Measurements from ENCODE around the gene TENM3. TPM values are rescaled to one million over a fixed set of nuclear protein-coding genes. Genes with fewer than 3 reads are reported as not detected.

Gene TENM3
- total and polyA plus RNA-seq, 9 donors: 11.0 to 32.9 (median 23.2) TPM

GRCh38 chr4:182248295-182248694 is 5.1 kb downstream of the TENM3 start:
- no peak overlapping the region for H3K4me3 ChIP-seq (ENCODE audit: low read length)
- no peaks in the 10 kb centered on the region for H3K9me3 ChIP-seq (replicated peaks; ENCODE audit: control insufficient read depth, low read depth, low read length)
- no peaks in the 10 kb centered on the region for H3K4me1 ChIP-seq (ENCODE audit: control insufficient read depth, insufficient read depth, low read length)
- DNase-seq: no peak
- no CpG with 5 or more reads among the region's 3 CpGs for WGBS (ENCODE audit: insufficient coverage)
- no peaks in the 10 kb centered on the region for H3K36me3 ChIP-seq (ENCODE audit: control insufficient read depth, insufficient read depth, low read length)
- H3K27me3 ChIP-seq (ENCODE audit: control insufficient read depth, insufficient read depth, low read length): no peaks in the 10 kb centered on the region
- no peak overlapping the region for H3K27ac ChIP-seq (ENCODE audit: low read length)

- H3K9me3 ChIP-seq (replicated peaks; ENCODE audit: control insufficient read depth, low read depth, low read length): no peaks in the 10 kb centered on the region
- H3K27ac ChIP-seq (ENCODE audit: low read length): no peak overlapping the region
- no CpG with 5 or more reads among the region's 6 CpGs for WGBS (ENCODE audit: insufficient coverage)
- no peak for DNase-seq
- no peak overlapping the region for H3K4me3 ChIP-seq (ENCODE audit: low read length)
- no peaks in the 10 kb centered on the region for H3K36me3 ChIP-seq (ENCODE audit: control insufficient read depth, insufficient read depth, low read length)
- H3K27me3 ChIP-seq (ENCODE audit: control insufficient read depth, insufficient read depth, low read length): no peaks in the 10 kb centered on the region
- H3K4me1 ChIP-seq (ENCODE audit: control insufficient read depth, insufficient read depth, low read length): no peaks in the 10 kb centered on the region
Observed at GRCh38 chr4:182250446-182250845, 7.2 kb downstream of the TENM3 start.

GRCh38 chr4:182251116-182251515 is 7.9 kb downstream of the TENM3 start:
- WGBS (ENCODE audit: insufficient coverage): 100% methylated on average over 5 of the region's 8 CpGs
- no peaks in the 10 kb centered on the region for H3K27me3 ChIP-seq (ENCODE audit: control insufficient read depth, insufficient read depth, low read length)
- no peaks in the 10 kb centered on the region for H3K4me1 ChIP-seq (ENCODE audit: control insufficient read depth, insufficient read depth, low read length)
- no peaks in the 10 kb centered on the region for H3K9me3 ChIP-seq (replicated peaks; ENCODE audit: control insufficient read depth, low read depth, low read length)
- H3K36me3 ChIP-seq (ENCODE audit: control insufficient read depth, insufficient read depth, low read length): no peaks in the 10 kb centered on the region
- H3K4me3 ChIP-seq (ENCODE audit: low read length): no peak overlapping the region
- DNase-seq: no peak
- no peak overlapping the region for H3K27ac ChIP-seq (ENCODE audit: low read length)

- no peak for DNase-seq
- H3K4me3 ChIP-seq (ENCODE audit: low read length): no peak overlapping the region
- H3K27me3 ChIP-seq (ENCODE audit: control insufficient read depth, insufficient read depth, low read length): no peaks in the 10 kb centered on the region
- H3K9me3 ChIP-seq (replicated peaks; ENCODE audit: control insufficient read depth, low read depth, low read length): no peaks in the 10 kb centered on the region
- H3K36me3 ChIP-seq (ENCODE audit: control insufficient read depth, insufficient read depth, low read length): no peaks in the 10 kb centered on the region
- no peak overlapping the region for H3K27ac ChIP-seq (ENCODE audit: low read length)
- H3K4me1 ChIP-seq (ENCODE audit: control insufficient read depth, insufficient read depth, low read length): no peaks in the 10 kb centered on the region
- WGBS (ENCODE audit: insufficient coverage): no CpG with 5 or more reads among the region's 4 CpGs
Observed at GRCh38 chr4:182252220-182252619, 9.0 kb downstream of the TENM3 start.

GRCh38 chr4:182254026-182254780 is 11.0 kb downstream of the TENM3 start:
- WGBS (ENCODE audit: insufficient coverage): no CpG with 5 or more reads among the region's 10 CpGs
- H3K27me3 ChIP-seq (ENCODE audit: control insufficient read depth, insufficient read depth, low read length): no peaks in the 10 kb centered on the region
- no peaks in the 10 kb centered on the region for H3K36me3 ChIP-seq (ENCODE audit: control insufficient read depth, insufficient read depth, low read length)
- no peak for DNase-seq
- no peaks in the 10 kb centered on the region for H3K9me3 ChIP-seq (replicated peaks; ENCODE audit: control insufficient read depth, low read depth, low read length)
- H3K27ac ChIP-seq (ENCODE audit: low read length): no peak overlapping the region
- H3K4me1 ChIP-seq (ENCODE audit: control insufficient read depth, insufficient read depth, low read length): no peaks in the 10 kb centered on the region
- no peak overlapping the region for H3K4me3 ChIP-seq (ENCODE audit: low read length)

GRCh38 chr4:182255441-182256190 is 12.4 kb downstream of the TENM3 start:
- Histone ChIP-seq H3K27me3 (ENCODE audit: control insufficient read depth, insufficient read depth, low read length) (no peaks in the 10 kb centered on the region), H3K9me3 (replicated peaks; ENCODE audit: control insufficient read depth, low read depth, low read length) (no peaks in the 10 kb centered on the region), H3K27ac (ENCODE audit: low read length) (no peak overlapping the region), H3K4me3 (ENCODE audit: low read length) (no peak overlapping the region), H3K4me1 (ENCODE audit: control insufficient read depth, insufficient read depth, low read length) (no peaks in the 10 kb centered on the region), H3K36me3 (ENCODE audit: control insufficient read depth, insufficient read depth, low read length) (no peaks in the 10 kb centered on the region)
- 56% methylated on average over 4 of the region's 8 CpGs for WGBS (ENCODE audit: insufficient coverage)
- no peak for DNase-seq

DNA sequence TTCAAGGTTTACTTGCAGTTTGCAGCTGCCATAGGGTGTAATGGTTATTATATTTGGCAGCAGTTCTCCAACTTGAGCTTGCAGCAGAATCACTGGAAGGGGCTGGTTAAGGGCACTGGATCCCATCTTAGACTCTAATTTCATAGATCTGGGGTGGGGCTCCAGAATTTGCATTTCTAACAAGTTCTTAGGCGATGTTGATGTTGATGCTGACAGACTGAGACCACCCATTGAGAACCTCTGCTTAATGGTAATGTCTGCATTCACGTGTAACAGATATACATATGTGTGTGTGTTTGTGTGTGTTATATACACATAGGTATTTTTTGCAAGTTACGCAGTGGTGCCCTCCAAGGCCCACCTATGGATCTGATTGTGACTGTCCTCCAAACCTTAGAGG is 13.8 kb downstream of the TENM3 start:
- Histone ChIP-seq H3K4me1 (ENCODE audit: control insufficient read depth, insufficient read depth, low read length) (no peaks in the 10 kb centered on the region), H3K9me3 (replicated peaks; ENCODE audit: control insufficient read depth, low read depth, low read length) (no peaks in the 10 kb centered on the region), H3K4me3 (ENCODE audit: low read length) (no peak overlapping the region), H3K36me3 (ENCODE audit: control insufficient read depth, insufficient read depth, low read length) (no peaks in the 10 kb centered on the region), H3K27ac (ENCODE audit: low read length) (no peak overlapping the region), H3K27me3 (ENCODE audit: control insufficient read depth, insufficient read depth, low read length) (no peaks in the 10 kb centered on the region)
- WGBS (ENCODE audit: insufficient coverage): 94% methylated on average over 3 of the region's 3 CpGs
- no peak for DNase-seq

DNA sequence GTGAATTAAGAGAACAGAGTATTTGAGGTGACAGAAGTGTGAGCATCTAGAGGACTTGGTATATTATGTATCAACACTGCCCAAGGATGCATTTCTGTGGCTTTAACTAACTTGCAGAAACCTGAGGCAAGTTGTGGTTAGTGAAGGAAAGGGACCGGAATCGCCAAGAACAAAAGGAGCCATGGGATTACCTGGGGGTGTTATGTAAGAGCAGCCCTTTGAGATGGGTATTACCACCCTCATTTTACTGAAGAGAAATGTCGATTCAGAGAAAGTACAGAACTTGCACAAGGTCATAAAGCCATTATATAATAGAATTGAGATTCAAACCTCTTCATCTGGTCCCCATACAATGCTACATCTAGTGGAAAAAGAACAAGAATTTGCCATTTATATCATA is 14.3 kb downstream of the TENM3 start:
- Histone ChIP-seq H3K4me3 (ENCODE audit: low read length) (no peak overlapping the region), H3K27me3 (ENCODE audit: control insufficient read depth, insufficient read depth, low read length) (no peaks in the 10 kb centered on the region), H3K9me3 (replicated peaks; ENCODE audit: control insufficient read depth, low read depth, low read length) (no peaks in the 10 kb centered on the region), H3K27ac (ENCODE audit: low read length) (no peak overlapping the region), H3K36me3 (ENCODE audit: control insufficient read depth, insufficient read depth, low read length) (no peaks in the 10 kb centered on the region), H3K4me1 (ENCODE audit: control insufficient read depth, insufficient read depth, low read length) (no peaks in the 10 kb centered on the region)
- no CpG with 5 or more reads among the region's 3 CpGs for WGBS (ENCODE audit: insufficient coverage)
- DNase-seq: no peak

GRCh38 chr4:182258441-182259000 is 15.3 kb downstream of the TENM3 start:
- H3K4me3 ChIP-seq (ENCODE audit: low read length): no peak overlapping the region
- no peaks in the 10 kb centered on the region for H3K9me3 ChIP-seq (replicated peaks; ENCODE audit: control insufficient read depth, low read depth, low read length)
- no peak overlapping the region for H3K27ac ChIP-seq (ENCODE audit: low read length)
- DNase-seq: no peak
- no CpG with 5 or more reads among the region's 4 CpGs for WGBS (ENCODE audit: insufficient coverage)
- H3K4me1 ChIP-seq (ENCODE audit: control insufficient read depth, insufficient read depth, low read length): no peaks in the 10 kb centered on the region
- no peaks in the 10 kb centered on the region for H3K36me3 ChIP-seq (ENCODE audit: control insufficient read depth, insufficient read depth, low read length)
- H3K27me3 ChIP-seq (ENCODE audit: control insufficient read depth, insufficient read depth, low read length): no peaks in the 10 kb centered on the region

DNA sequence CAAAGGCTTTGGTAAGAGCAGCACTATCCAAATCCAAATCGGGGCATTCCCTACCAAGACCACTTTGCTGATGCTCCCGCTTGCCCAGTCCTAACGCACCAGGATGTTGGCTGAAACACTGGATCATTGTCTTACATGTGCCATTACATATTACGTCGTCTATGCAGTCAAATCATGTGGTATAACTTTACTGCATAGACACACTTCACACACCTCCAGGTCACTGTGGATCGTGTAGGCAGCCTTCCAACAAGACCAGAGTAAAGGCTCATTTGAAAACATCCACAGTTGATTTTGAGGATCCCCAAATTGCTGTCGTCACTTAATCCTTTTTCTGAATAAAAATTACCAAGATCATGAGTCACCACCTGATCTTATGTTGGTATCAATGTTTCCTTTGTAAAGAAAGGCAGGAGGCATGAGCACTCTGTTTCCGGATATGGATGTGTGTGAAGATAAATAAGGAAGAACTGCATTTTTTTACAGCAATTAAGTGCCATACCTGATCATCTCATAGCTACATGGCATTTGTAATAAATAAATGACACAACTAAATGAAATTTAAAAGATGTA is 18.5 kb downstream of the TENM3 start:
- no peaks in the 10 kb centered on the region for H3K27me3 ChIP-seq (ENCODE audit: control insufficient read depth, insufficient read depth, low read length)

More for the DNA sequence above, 18.5 kb downstream of the TENM3 start:
- Histone ChIP-seq H3K27ac (ENCODE audit: low read length) (no peak overlapping the region), H3K36me3 (ENCODE audit: control insufficient read depth, insufficient read depth, low read length) (no peaks in the 10 kb centered on the region), H3K9me3 (replicated peaks; ENCODE audit: control insufficient read depth, low read depth, low read length) (no peaks in the 10 kb centered on the region), H3K4me1 (ENCODE audit: control insufficient read depth, insufficient read depth, low read length) (no peaks in the 10 kb centered on the region), H3K4me3 (ENCODE audit: low read length) (no peak overlapping the region)
- DNase-seq: no peak
- WGBS (ENCODE audit: insufficient coverage): 90% methylated on average over 6 of the region's 8 CpGs

All from muscle of leg (tissue), 11 donors.